A549 (cell line): ENCODE data around the gene ARL4D. TPM values are rescaled to one million over a fixed set of nuclear protein-coding genes. Genes with fewer than 3 reads are reported as not detected.

ENCODE experiments used
- ATAC-seq, 2 experiments: fragments of 200-7000 bp in 1 of 2; fragments of >200 bp in 1 of 2; cut with Nextera tagmentation in 1 of 2; cut with Tn5 transposase in 1 of 2; 3 replicates each; pipeline versions ENCODE4 v1.8.0 to v1.9.1; 2018 to 2020; ENCODE audit warnings: mild to moderate bottlenecking in 1 of 2, moderate library complexity in 1 of 2
- CTCF ChIA-PET: fragments of 300-600 bp; sonication (Branson Sonifier 250); formaldehyde crosslinking; extraction: SDS; loops from one replicate; lab custom pipeline; 2021; ENCODE audit warnings: antibody characterized with exemption, inconsistent platforms; lab: Yijun Ruan, JAX
- POLR2A ChIA-PET: fragments of 350-600 bp; formaldehyde crosslinking; extraction: SDS; loops from one replicate; lab custom pipeline; 2021; ENCODE audit warnings: antibody characterized with exemption, inconsistent platforms; lab: Yijun Ruan, JAX
- DNase-seq, 2 experiments: peaks; one replicate each; pipeline versions ENCODE4 v3.0.0 to v3.0.0-alpha.2; 2011 to 2016; ENCODE audit warnings: low read depth in 1 of 2, low spot score in 1 of 2
- FAIRE-seq: peaks from 2 replicates; lab custom pipeline; 2011; peaks lifted over from hg19 to GRCh38; lab: Jason Lieb, UNC
- H3K27ac ChIP-seq, 2 experiments: fragments of >200 bp; sonication (Bioruptor Twin); formaldehyde crosslinking; 3 replicates each; pipeline ENCODE4 v1.5.1; 2016 to 2017
- H3K4me1 ChIP-seq: fragments of >200 bp; sonication (Bioruptor Twin); formaldehyde crosslinking; 3 replicates; pipeline ENCODE4 v1.6.1; 2016
- H3K4me2 ChIP-seq: fragments of >200 bp; sonication (Bioruptor Twin); formaldehyde crosslinking; 3 replicates; pipeline ENCODE4 v1.6.1; 2016
- H3K4me3 ChIP-seq: fragments of >200 bp; sonication (Bioruptor Twin); formaldehyde crosslinking; 3 replicates; pipeline ENCODE4 v1.5.1; 2016
- H3K9me3 ChIP-seq: fragments of >200 bp; sonication (Bioruptor Twin); formaldehyde crosslinking; 3 replicates; pipeline ENCODE4 v1.6.1; 2016
- CBX8 ChIP-seq: fragments of 200-600 bp; sonication (generic); IDR thresholded peaks from 2 replicates; pipeline ENCODE4 v1.6.1; 2016
- CHD2 ChIP-seq: fragments of 150-350 bp; IDR thresholded peaks from 2 replicates; pipeline ENCODE4 v1.6.1; 2014; ENCODE audit warnings: low read length; ENCODE audit not compliant: partially characterized antibody
- FOSB ChIP-seq: fragments of 250-450 bp; sonication (Bioruptor Pico); IDR thresholded peaks from 2 replicates; pipeline ENCODE4 v1.5.0; 2020; ENCODE audit warnings: mild to moderate bottlenecking, moderate library complexity
- FOSL2 ChIP-seq, 2 experiments: fragments of 450-650 bp in 1 of 2; fragments of >200 bp in 1 of 2; sonication (Bioruptor Twin) in 1 of 2; formaldehyde crosslinking; IDR thresholded peaks; 2 replicates each; pipeline versions ENCODE4 v1.5.0 to v1.6.1; 2016 to 2020; ENCODE audit warnings: mild to moderate bottlenecking in 1 of 2, moderate library complexity in 1 of 2
- HOXB5 ChIP-seq: fragments of 250-450 bp; sonication (Bioruptor Pico); IDR thresholded peaks from 2 replicates; pipeline ENCODE4 v1.5.0; 2020; ENCODE audit warnings: mild to moderate bottlenecking, moderate library complexity
- MYC ChIP-seq: IDR thresholded peaks from 2 replicates; pipeline ENCODE4 v1.6.1; 2012; ENCODE audit warnings: mild to moderate bottlenecking, inconsistent platforms, low read length, improper control_type of control experiment, borderline replicate concordance
- RCOR1 ChIP-seq: fragments of 150-350 bp; IDR thresholded peaks from 2 replicates; pipeline ENCODE4 v1.6.1; 2014; ENCODE audit warnings: antibody characterized with exemption, low read length, low read depth
- ZFP36 ChIP-seq: fragments of 450-650 bp; IDR thresholded peaks from 2 replicates; pipeline ENCODE4 v1.6.1; 2014; ENCODE audit warnings: borderline replicate concordance; ENCODE audit not compliant: partially characterized antibody
- ZSCAN20 ChIP-seq: fragments of 250-450 bp; sonication (Bioruptor Pico); IDR thresholded peaks from 2 replicates; pipeline ENCODE4 v1.8.0; 2022; ENCODE audit warnings: mild to moderate bottlenecking, moderate library complexity
- WGBS: methylation state at CpG from one replicate; pipeline ENCODE4 v1.1.6; 2017; ENCODE audit errors: missing lambda C conversion rate; 5-methylcytosine and 5-hydroxymethylcytosine counted together
- polyA plus RNA-seq, 4 experiments: library from polyadenylated mRNA; depleted of rRNA in 3 of 4; stranded (reverse); fragments of >200 nt; fragmentation: RNase III in 1 of 4; extraction: RNeasy Plus Mini Kit Qiagen cat#74134 plus additional on column Dnase treatment in 1 of 4; gene quantifications; 2 replicates in 3 of 4; 3 replicates in 1 of 4; pipeline ENCODE4 v1.2.3, GENCODE V29; 2011 to 2017
- TF ChIP-seq, protein P1 (sequence below): fragments of >200 bp; sonication (Bioruptor Twin); formaldehyde crosslinking; IDR thresholded peaks from 3 replicates; pipeline ENCODE4 v1.5.1; 2016
- TF ChIP-seq, protein P2 (sequence below): fragments of 450-650 bp; IDR thresholded peaks from 2 replicates; pipeline ENCODE4 v1.6.1; 2014; ENCODE audit warnings: antibody characterized with exemption

The ARL4D gene
- polyA plus RNA-seq, 2 of the 4 experiments (the other 2 are of a cell fraction) = 11.7 to 21.0 TPM

DNA sequence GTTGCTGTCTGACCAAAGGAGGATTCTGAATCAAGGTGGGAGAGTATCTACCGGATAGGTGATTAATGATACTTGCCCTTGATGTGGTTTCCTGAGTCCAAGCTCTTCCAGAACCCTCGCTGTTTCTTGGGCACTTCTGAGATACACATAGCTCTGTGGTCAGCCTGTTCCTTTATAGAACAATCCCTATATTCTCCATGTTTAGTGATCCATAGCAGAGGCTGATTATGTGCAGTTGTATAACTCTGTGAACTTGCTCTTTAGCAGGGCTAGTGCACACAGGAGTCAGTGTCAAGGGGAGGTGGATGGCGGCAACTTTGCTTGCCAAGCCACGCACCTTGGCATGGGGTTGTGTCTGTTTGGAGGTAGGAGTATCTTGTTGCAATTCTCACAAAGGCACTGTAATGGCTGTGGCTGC lies 36.1 kb downstream of the ARL4D start:
- Histone ChIP-seq H3K27ac (peak overlapping the region in 1 of 2 experiments; percentile 6; a peak in 2 of 6 replicates), H3K4me1 (peaks cover 52% of the 10 kb centered on the region), H3K9me3 (no peaks in the 10 kb centered on the region), H3K4me2 (no peak overlapping the region), H3K4me3 (no peak overlapping the region)
- POLR2A ChIA-PET = no interaction called here
- TF ChIP-seq FOSB (CRISPR knock-in tag) (no peak), RCOR1 (no peak), CHD2 (no peak)
- 88% methylated on average over 4 of the region's 4 CpGs for WGBS
- ATAC-seq (no peak), DNase-seq (no peak), FAIRE-seq (no peak)
- CTCF ChIA-PET = interaction anchor here (1.1 to 50.6 kb wide), 5 partner anchors 10 to 41 kb away, joined by 3 to 2036 read pairs (median 15); partner anchors contain the start of gene DHX8

DNA sequence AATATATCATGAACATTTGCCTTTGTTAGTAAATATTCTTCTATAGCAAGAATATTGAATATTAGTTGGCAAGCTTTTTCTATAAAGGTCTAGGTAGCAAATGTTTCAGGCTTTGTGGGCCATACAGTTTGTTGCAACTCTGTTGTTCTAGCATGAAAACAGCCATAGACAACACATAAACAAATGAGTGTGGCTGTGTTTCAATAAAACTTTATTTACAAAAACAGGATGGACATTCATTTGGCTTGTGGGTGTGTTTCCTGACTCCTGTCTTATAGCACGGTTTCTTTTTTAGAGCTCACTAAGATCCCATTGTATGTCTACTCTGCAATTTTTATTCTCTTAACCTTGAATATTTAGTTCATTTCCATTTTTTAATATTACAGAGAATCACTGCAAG lies 39.0 kb downstream of the ARL4D start:
- TF ChIP-seq, protein P1, sequence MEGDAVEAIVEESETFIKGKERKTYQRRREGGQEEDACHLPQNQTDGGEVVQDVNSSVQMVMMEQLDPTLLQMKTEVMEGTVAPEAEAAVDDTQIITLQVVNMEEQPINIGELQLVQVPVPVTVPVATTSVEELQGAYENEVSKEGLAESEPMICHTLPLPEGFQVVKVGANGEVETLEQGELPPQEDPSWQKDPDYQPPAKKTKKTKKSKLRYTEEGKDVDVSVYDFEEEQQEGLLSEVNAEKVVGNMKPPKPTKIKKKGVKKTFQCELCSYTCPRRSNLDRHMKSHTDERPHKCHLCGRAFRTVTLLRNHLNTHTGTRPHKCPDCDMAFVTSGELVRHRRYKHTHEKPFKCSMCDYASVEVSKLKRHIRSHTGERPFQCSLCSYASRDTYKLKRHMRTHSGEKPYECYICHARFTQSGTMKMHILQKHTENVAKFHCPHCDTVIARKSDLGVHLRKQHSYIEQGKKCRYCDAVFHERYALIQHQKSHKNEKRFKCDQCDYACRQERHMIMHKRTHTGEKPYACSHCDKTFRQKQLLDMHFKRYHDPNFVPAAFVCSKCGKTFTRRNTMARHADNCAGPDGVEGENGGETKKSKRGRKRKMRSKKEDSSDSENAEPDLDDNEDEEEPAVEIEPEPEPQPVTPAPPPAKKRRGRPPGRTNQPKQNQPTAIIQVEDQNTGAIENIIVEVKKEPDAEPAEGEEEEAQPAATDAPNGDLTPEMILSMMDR = no peak
- TF ChIP-seq FOSL2 (IDR thresholded peaks at IDR 0.05) = no peak
- TF ChIP-seq FOSL2 (CRISPR knock-in tag; IDR thresholded peaks at IDR 0.05) = no peak
- WGBS = 67% methylated on average over 1 of the region's 1 CpG
- FAIRE-seq = peak; percentile 79

DNA sequence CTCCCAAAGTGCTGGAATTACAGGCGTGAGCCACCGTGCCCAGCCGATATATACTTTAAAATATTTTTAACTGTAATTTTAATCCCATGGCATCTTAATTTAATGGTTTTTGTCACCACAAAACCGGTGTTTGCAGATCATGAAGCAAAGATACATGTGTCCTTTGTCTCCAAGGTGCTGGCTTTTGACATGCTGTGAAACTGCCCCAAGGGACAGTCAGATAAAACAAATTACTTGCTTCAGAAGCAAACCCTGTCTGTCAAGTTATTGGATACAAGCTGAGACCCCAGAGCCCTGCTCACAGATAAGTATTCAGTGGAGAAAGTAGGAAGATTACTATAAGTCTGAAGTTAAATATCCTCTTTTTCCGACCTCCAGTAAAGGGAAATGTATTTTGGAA lies 39.8 kb downstream of the ARL4D start:
- peak overlapping the region in 1 of 2 experiments; percentile 9; a peak in 2 of 6 replicates for H3K27ac ChIP-seq
- FAIRE-seq (no peak), DNase-seq (no peak), ATAC-seq (no peak)
- H3K4me1 ChIP-seq = peaks cover 39% of the 10 kb centered on the region
- no peak overlapping the region for H3K4me3 ChIP-seq
- POLR2A ChIA-PET = no interaction called here
- H3K9me3 ChIP-seq = no peaks in the 10 kb centered on the region
- no peak overlapping the region for H3K4me2 ChIP-seq
- TF ChIP-seq FOSB (CRISPR knock-in tag) = no peak
- TF ChIP-seq CBX8 = no peak
- TF ChIP-seq MYC = no peak
- TF ChIP-seq, all 56 proteins: peak for 0
- CTCF ChIA-PET = interaction anchor here (2.0 to 50.6 kb wide), 3 partner anchors 10 to 45 kb away, joined by 5 to 2036 read pairs (median 43); partner anchors contain the start of gene DHX8
- 82% methylated on average over 5 of the region's 5 CpGs for WGBS

More for the DNA sequence above, 39.0 kb downstream of the ARL4D start:
- CTCF ChIA-PET = interaction anchor here (2.0 to 50.6 kb wide), 3 partner anchors 9 to 44 kb away, joined by 5 to 2036 read pairs (median 43); partner anchors contain the start of gene DHX8
- no peak for DNase-seq
- POLR2A ChIA-PET = interaction anchor here (0.7 kb wide), 1 partner anchor 9 kb away, joined by 6 read pairs; no protein-coding TSS in a partner anchor
- Histone ChIP-seq H3K4me2 (no peak overlapping the region), H3K27ac (no peak overlapping the region), H3K4me3 (no peak overlapping the region), H3K9me3 (no peaks in the 10 kb centered on the region), H3K4me1 (peaks cover 39% of the 10 kb centered on the region)
- ATAC-seq = no peak

DNA sequence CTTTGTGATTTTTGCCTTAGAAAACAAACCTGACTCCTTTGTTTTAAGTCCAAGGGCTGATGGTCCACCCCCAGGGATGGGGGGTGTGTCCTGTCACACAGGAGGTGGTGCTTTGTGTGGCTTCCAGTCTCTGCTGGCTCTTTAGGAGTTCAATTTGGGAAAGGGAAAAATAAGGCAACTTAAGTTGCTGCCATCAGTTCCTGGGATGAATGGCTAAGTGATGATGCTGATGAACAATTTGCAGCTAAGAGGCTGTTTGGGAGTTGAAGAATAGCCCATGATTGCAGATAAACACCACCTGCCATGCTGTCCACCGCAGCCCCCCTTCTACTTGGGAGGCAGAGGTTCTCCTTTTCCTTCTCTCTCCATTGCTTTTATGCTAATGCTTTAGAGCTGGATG lies 40.2 kb downstream of the ARL4D start:
- no peak for FAIRE-seq
- CTCF ChIA-PET = interaction anchor here (0.7 to 50.6 kb wide), 4 partner anchors 10 to 45 kb away, joined by 3 to 2036 read pairs (median 24); partner anchors contain the start of gene DHX8
- Histone ChIP-seq H3K9me3 (no peaks in the 10 kb centered on the region), H3K4me1 (peaks cover 39% of the 10 kb centered on the region), H3K4me3 (no peak overlapping the region), H3K4me2 (no peak overlapping the region), H3K27ac (peak overlapping the region in 1 of 2 experiments; percentile 9; a peak in 1 of 6 replicates)
- ATAC-seq = no peak
- no peak for DNase-seq
- 86% methylated on average over 1 of the region's 1 CpG for WGBS
- POLR2A ChIA-PET = no interaction called here
- no peak for TF ChIP-seq HOXB5 (CRISPR knock-in tag)
- no peak for TF ChIP-seq ZSCAN20
- no peak for TF ChIP-seq ZFP36
- no peak for TF ChIP-seq FOSL2 (IDR thresholded peaks at IDR 0.05)
- TF ChIP-seq FOSL2 (CRISPR knock-in tag; IDR thresholded peaks at IDR 0.05) = no peak
- TF ChIP-seq, protein P2, sequence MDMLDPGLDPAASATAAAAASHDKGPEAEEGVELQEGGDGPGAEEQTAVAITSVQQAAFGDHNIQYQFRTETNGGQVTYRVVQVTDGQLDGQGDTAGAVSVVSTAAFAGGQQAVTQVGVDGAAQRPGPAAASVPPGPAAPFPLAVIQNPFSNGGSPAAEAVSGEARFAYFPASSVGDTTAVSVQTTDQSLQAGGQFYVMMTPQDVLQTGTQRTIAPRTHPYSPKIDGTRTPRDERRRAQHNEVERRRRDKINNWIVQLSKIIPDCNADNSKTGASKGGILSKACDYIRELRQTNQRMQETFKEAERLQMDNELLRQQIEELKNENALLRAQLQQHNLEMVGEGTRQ = no peak
